ENCODE data around the gene IPO7.
"Not testable (repeated sequence)": the region's sequence is repeated elsewhere in the genome, so short reads cannot be mapped to it uniquely, and the experiment has no call there.

IPO7 gene

GRCh38 chr11:9438611-9439010 is 54.2 kb downstream of the IPO7 start:
- DNase-seq, result no peak
- intact Hi-C loops (cut with DNase I; ENCODE audit: low total_unique reads), result no loop called here
- H3K9me3 ChIP-seq, result no peaks in the 10 kb centered on the region
- H3K36me3 ChIP-seq, result peaks cover 86 to 98% (median 94%) of the 10 kb centered on the region in 3 donors
- H3K27me3 ChIP-seq, result no peaks in the 10 kb centered on the region
- no peaks in the 10 kb centered on the region for H3K4me1 ChIP-seq
- no peak overlapping the region for H3K4me3 ChIP-seq
- no peak overlapping the region for H3K27ac ChIP-seq
- TF ChIP-seq CTCF (IDR thresholded peaks at IDR 0.05), result no peak

GRCh38 chr11:9446230-9446629 is 61.8 kb downstream of the IPO7 start:
- no peak for TF ChIP-seq CTCF (IDR thresholded peaks at IDR 0.05)
- no peaks in the 10 kb centered on the region for H3K27me3 ChIP-seq
- H3K4me3 ChIP-seq, result no peak overlapping the region
- peaks cover 48 to 58% (median 55%) of the 10 kb centered on the region in 3 donors for H3K36me3 ChIP-seq
- no peaks in the 10 kb centered on the region for H3K4me1 ChIP-seq
- no peaks in the 10 kb centered on the region for H3K9me3 ChIP-seq
- H3K27ac ChIP-seq, result no peak overlapping the region
- intact Hi-C loops (cut with DNase I; ENCODE audit: low total_unique reads), result no loop called here
- DNase-seq, result no peak

GRCh38 chr11:9448576-9449352 is 64.3 kb downstream of the IPO7 start:
- H3K27me3 ChIP-seq, result no peaks in the 10 kb centered on the region
- no peak overlapping the region for H3K27ac ChIP-seq
- intact Hi-C loops (cut with DNase I; ENCODE audit: low total_unique reads), result no loop called here
- TF ChIP-seq CTCF (IDR thresholded peaks at IDR 0.05), result no peak
- H3K9me3 ChIP-seq, result peaks cover 0 to 13% (median 0%) of the 10 kb centered on the region in 3 donors
- no peak for DNase-seq
- no peak overlapping the region for H3K4me3 ChIP-seq
- H3K4me1 ChIP-seq, result no peaks in the 10 kb centered on the region
- H3K36me3 ChIP-seq, result peaks cover 25 to 33% (median 30%) of the 10 kb centered on the region in 3 donors

GRCh38 chr11:9452023-9452422 is 67.6 kb downstream of the IPO7 start:
- H3K9me3 ChIP-seq, result peaks cover 0 to 13% (median 0%) of the 10 kb centered on the region in 3 donors
- H3K27me3 ChIP-seq; intact Hi-C loops (cut with DNase I; ENCODE audit: low total_unique reads); H3K4me3 ChIP-seq; DNase-seq; H3K27ac ChIP-seq; H3K4me1 ChIP-seq: not testable (repeated sequence)
- peaks cover 0 to 15% (median 5%) of the 10 kb centered on the region in 3 donors for H3K36me3 ChIP-seq

- H3K27me3 ChIP-seq, result no peaks in the 10 kb centered on the region
- peaks cover 0 to 4% (median 2%) of the 10 kb centered on the region in 4 donors for H3K4me1 ChIP-seq
- no peak for DNase-seq
Measured at GRCh38 chr11:9455722-9456121, 71.3 kb downstream of the IPO7 start.

More at GRCh38 chr11:9455722-9456121, 71.3 kb downstream of the IPO7 start:
- Histone ChIP-seq H3K27ac (no peak overlapping the region), H3K9me3 (peaks cover 0 to 13% (median 0%) of the 10 kb centered on the region in 3 donors), H3K36me3 (no peaks in the 10 kb centered on the region), H3K4me3 (no peak overlapping the region)
- no peak for TF ChIP-seq CTCF (IDR thresholded peaks at IDR 0.05)
- intact Hi-C loops (cut with DNase I; ENCODE audit: low total_unique reads), result no loop called here

Data from tibial artery (tissue), 4 donors.